ENCODE measurements around the gene MCM6. TPM values are rescaled to one million over a fixed set of nuclear protein-coding genes. Genes with fewer than 3 reads are reported as not detected.

MCM6 gene
- total RNA-seq (2022): 10.1 and 13.5 TPM in 2 replicates
- percentile 62 among the genes with signal in this experiment for Bru-seq, nascent RNA
- BruChase-seq, experiment 1, labeled RNA remaining after a 6-hour chase: percentile 65 among the genes with signal in this experiment
- percentile 57 among the genes with signal in this experiment for BruChase-seq, experiment 2, labeled RNA remaining after a 2-hour chase
- long read RNA-seq, transcript MCM6-201 (17 exons, 3,736 nt): major isoform, 58 of 66 reads
- long read RNA-seq, partial matches to known transcripts: 4 of 66 reads
- long read RNA-seq, other reads (novel, unspliced or antisense): 4 of 66 reads

- no peaks in the 10 kb centered on the region for H3K27me3 Mint-ChIP-seq (ENCODE audit: insufficient read depth, unreplicated experiment)
- DNase-seq (ENCODE audit: unreplicated experiment): peak; percentile 99
- peak within 1 kb of the TSS; percentile 87 for H3K4me3 Mint-ChIP-seq (ENCODE audit: unreplicated experiment)
- no peaks in the 10 kb centered on the region for H3K9me3 Mint-ChIP-seq (ENCODE audit: unreplicated experiment)
- peak within 1 kb of the TSS; percentile 81 for H3K27ac Mint-ChIP-seq (ENCODE audit: low read depth, unreplicated experiment)
- TF ChIP-seq CTCF (IDR thresholded peaks at IDR 0.05; ENCODE audit: unreplicated experiment): no peak
- POLR2A ChIA-PET: interaction anchor here (0.7 to 1.8 kb wide), 8 partner anchors 10 to 1734 kb away, joined by 3 to 8 read pairs (median 3); no protein-coding TSS in a partner anchor
- TSS peak; percentile 16 for BruUV-seq (replicated peaks)
- intact Hi-C loops (cut with micrococcal nuclease): no loop called here
- CTCF ChIA-PET: interaction anchor here (0.7 to 1.4 kb wide), 4 partner anchors 11 to 939 kb away, joined by 3 to 5 read pairs (median 3); no protein-coding TSS in a partner anchor
- H3K36me3 Mint-ChIP-seq (ENCODE audit: insufficient read depth, unreplicated experiment): peaks cover 4% of the 10 kb centered on the region
- peaks cover 24% of the 10 kb centered on the region for H3K4me1 Mint-ChIP-seq (ENCODE audit: insufficient read depth, unreplicated experiment)
Observed at GRCh38 chr2:135876066-135876711, at the start of gene MCM6. Gene MCM6, minus strand, starts transcription at chr2:135876443. Its CDS starts 78 bp downstream, at chr2:135876365.

- CTCF ChIA-PET: interaction anchor here (0.6 to 1.1 kb wide), 3 partner anchors 42 to 494 kb away, joined by 3 read pairs; no protein-coding TSS in a partner anchor
- intact Hi-C loops (cut with micrococcal nuclease): no loop called here
Observed at GRCh38 chr2:135925571-135925970, 49.3 kb upstream of the MCM6 start.

GRCh38 chr2:135916207-135916606 is 40.0 kb upstream of the MCM6 start:
- BruUV-seq (replicated peaks): no TSS peak
- H3K36me3 Mint-ChIP-seq (ENCODE audit: insufficient read depth, unreplicated experiment): peaks cover 64% of the 10 kb centered on the region
- peak; percentile 27 for TF ChIP-seq CTCF (IDR thresholded peaks at IDR 0.05; ENCODE audit: unreplicated experiment)
- no peak overlapping the region for H3K27ac Mint-ChIP-seq (ENCODE audit: low read depth, unreplicated experiment)
- ChIA-PET POLR2A (no interaction called here), CTCF (interaction anchor here (0.6 to 7.1 kb wide), 8 partner anchors 8 to 474 kb away, joined by 3 to 241 read pairs (median 4); no protein-coding TSS in a partner anchor)
- peak; percentile 51 for DNase-seq (ENCODE audit: unreplicated experiment)
- no peaks in the 10 kb centered on the region for H3K27me3 Mint-ChIP-seq (ENCODE audit: insufficient read depth, unreplicated experiment)
- H3K4me3 Mint-ChIP-seq (ENCODE audit: unreplicated experiment): no peak overlapping the region
- intact Hi-C loops (cut with micrococcal nuclease): loop anchor here (1.0 to 2.0 kb wide), 2 partner anchors 69 to 462 kb away; partner anchors contain the start of gene DARS1
- H3K4me1 Mint-ChIP-seq (ENCODE audit: insufficient read depth, unreplicated experiment): no peaks in the 10 kb centered on the region
- H3K9me3 Mint-ChIP-seq (ENCODE audit: unreplicated experiment): no peaks in the 10 kb centered on the region

More at GRCh38 chr2:135925571-135925970, 49.3 kb upstream of the MCM6 start:
- Mint-ChIP-seq H3K9me3 (ENCODE audit: unreplicated experiment) (no peaks in the 10 kb centered on the region), H3K27me3 (ENCODE audit: insufficient read depth, unreplicated experiment) (no peaks in the 10 kb centered on the region), H3K4me1 (ENCODE audit: insufficient read depth, unreplicated experiment) (no peaks in the 10 kb centered on the region), H3K27ac (ENCODE audit: low read depth, unreplicated experiment) (no peak overlapping the region), H3K4me3 (ENCODE audit: unreplicated experiment) (no peak overlapping the region), H3K36me3 (ENCODE audit: insufficient read depth, unreplicated experiment) (peaks cover 51% of the 10 kb centered on the region)
- POLR2A ChIA-PET: no interaction called here
- no peak for TF ChIP-seq CTCF (IDR thresholded peaks at IDR 0.05; ENCODE audit: unreplicated experiment)
- BruUV-seq (replicated peaks): no TSS peak
- no peak for DNase-seq (ENCODE audit: unreplicated experiment)

- ChIA-PET POLR2A (interaction anchor here (1.2 kb wide), 1 partner anchor 222 kb away, joined by 5 read pairs; no protein-coding TSS in a partner anchor), CTCF (interaction anchor here (0.6 to 7.1 kb wide), 34 partner anchors 9 to 1804 kb away, joined by 3 to 241 read pairs (median 4); no protein-coding TSS in a partner anchor)
- no TSS peak for BruUV-seq (replicated peaks)
- Mint-ChIP-seq H3K4me1 (ENCODE audit: insufficient read depth, unreplicated experiment) (no peaks in the 10 kb centered on the region), H3K9me3 (ENCODE audit: unreplicated experiment) (no peaks in the 10 kb centered on the region), H3K4me3 (ENCODE audit: unreplicated experiment) (no peak overlapping the region), H3K27me3 (ENCODE audit: insufficient read depth, unreplicated experiment) (no peaks in the 10 kb centered on the region), H3K27ac (ENCODE audit: low read depth, unreplicated experiment) (no peak overlapping the region), H3K36me3 (ENCODE audit: insufficient read depth, unreplicated experiment) (peaks cover 70% of the 10 kb centered on the region)
- intact Hi-C loops (cut with micrococcal nuclease): loop anchor here (5.0 kb wide), 2 partner anchors 203 to 1923 kb away; partner anchors contain the start of gene CXCR4
- no peak for TF ChIP-seq CTCF (IDR thresholded peaks at IDR 0.05; ENCODE audit: unreplicated experiment)
- no peak for DNase-seq (ENCODE audit: unreplicated experiment)
Observed at GRCh38 chr2:135914485-135914884, 38.2 kb upstream of the MCM6 start.

All from MCF 10A (cell line).